Stimulated activated CD4-positive, alpha-beta T cell treated with anti-CD3 and anti-CD28 coated beads, Interleukin-1b, Interleukin-23, amount 100 ng/mL, for 4 hours (primary cell): Measurements from ENCODE around the gene ARHGAP25.

ENCODE experiments used
- DNase-seq, 2 donors: peaks; one replicate each; pipeline ENCODE4 v3.0.0-alpha.2; 2020; ENCODE audit warnings: low read depth in 2 of 2

Gene ARHGAP25

GRCh38 chr2:68829749-68830148, 95.1 kb downstream of the ARHGAP25 start:
- DNase-seq = no peak

GRCh38 chr2:68831686-68832232, 97.1 kb downstream of the ARHGAP25 start:
- DNase-seq = no peak

GRCh38 chr2:68832233-68832869, 97.7 kb downstream of the ARHGAP25 start:
- peak in 1 of 2 donors; percentile 38 for DNase-seq

DNA sequence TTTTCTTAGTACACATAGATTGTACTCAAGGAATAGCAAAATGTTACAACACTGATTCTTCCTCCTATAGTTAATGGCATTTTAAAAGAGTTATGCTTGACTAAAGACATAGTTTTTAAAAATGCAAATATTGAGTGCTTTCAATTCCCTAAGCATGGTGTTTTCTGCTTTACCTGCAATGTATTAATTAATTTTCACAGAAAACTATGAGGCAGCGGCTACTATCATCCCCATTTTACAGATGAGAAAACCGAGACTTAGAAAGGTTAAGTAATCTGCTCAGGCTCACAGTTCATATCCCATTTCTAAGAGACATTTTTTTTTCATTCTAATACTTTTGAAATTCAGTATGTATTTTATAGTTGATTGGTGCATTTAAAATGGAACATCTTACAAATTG, 98.6 kb downstream of the ARHGAP25 start:
- no peak for DNase-seq

DNA sequence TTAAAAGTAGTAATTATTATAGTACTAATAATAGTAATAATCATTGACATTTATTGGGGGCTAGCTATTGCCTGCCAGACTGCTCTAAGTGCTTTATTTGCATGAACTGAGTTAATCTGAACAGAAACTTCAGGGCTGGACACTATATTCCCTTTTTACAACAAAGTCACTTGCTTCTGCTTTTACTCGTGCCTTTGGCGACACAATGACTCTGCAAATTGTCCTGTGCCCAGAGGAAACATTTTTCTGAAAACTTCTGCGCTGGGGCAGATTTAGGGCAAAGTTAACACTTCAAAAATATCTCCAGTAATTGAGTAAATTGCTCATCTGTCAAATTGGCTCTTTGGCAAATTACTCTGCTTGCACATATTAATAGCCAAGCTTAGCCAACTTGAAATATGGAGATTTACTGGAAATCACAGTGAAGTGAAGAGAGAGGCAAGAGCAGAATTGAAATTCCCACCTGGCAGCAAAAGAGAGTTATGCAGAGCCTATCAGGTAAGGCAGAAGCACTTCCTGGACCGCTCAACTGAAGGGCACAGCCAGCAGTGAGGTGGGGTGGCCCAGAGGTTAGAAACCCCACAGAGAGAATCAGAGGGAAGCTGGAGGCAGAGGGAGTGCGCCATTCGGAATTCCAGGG, 100.2 kb downstream of the ARHGAP25 start:
- no peak for DNase-seq

GRCh38 chr2:68835621-68836020, 101.0 kb downstream of the ARHGAP25 start:
- no peak for DNase-seq

- peak; percentile 58 to 60 for DNase-seq
Observed at GRCh38 chr2:68837164-68837860, 102.7 kb downstream of the ARHGAP25 start.

GRCh38 chr2:68837861-68838341, 103.3 kb downstream of the ARHGAP25 start:
- no peak for DNase-seq

GRCh38 chr2:68838641-68839040, 104.0 kb downstream of the ARHGAP25 start:
- DNase-seq = no peak

- no peak for DNase-seq
Observed at GRCh38 chr2:68839260-68839833, 104.7 kb downstream of the ARHGAP25 start.

GRCh38 chr2:68845043-68845442, 110.4 kb downstream of the ARHGAP25 start:
- no peak for DNase-seq

DNA sequence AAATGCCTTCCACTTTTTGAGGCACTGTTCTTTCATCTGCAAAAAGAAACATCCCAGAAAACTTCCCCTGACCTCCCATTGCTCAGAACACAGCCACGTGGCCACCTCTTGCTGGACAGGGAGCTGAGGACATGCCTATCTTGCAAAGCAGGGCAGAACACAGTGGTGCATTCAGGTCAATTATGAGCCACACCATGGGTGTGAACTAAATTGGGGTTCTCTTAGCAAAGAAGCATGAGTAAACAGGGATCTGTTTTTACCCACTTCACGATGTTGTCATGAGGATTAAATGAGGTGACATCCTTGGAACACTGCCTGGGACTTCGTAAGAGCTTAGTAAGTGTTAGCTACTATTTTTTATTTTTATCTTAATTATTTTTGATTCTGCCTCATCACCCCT, 111.5 kb downstream of the ARHGAP25 start:
- DNase-seq = no peak

DNA sequence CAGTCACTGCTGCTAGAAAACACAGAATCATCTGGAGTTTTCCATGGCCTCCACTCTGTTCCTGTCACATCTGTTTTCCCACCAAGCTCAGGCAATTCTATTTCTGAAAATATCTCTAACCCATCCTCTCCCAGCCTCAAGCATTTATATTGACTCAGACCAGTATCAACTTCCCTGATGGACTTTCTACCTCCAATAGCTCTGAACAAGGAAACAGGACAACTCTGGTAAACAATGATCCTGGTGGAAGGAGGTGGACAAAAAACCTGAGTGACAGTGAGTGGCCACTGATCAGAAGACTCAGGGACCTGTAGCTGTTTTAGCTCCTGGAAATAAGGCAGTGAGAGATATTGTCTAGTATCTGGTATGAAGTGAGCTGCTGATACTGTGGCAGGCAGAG, 113.1 kb downstream of the ARHGAP25 start:
- DNase-seq = no peak

- DNase-seq = no peak
Observed at GRCh38 chr2:68849579-68850030, 115.0 kb downstream of the ARHGAP25 start.

DNA sequence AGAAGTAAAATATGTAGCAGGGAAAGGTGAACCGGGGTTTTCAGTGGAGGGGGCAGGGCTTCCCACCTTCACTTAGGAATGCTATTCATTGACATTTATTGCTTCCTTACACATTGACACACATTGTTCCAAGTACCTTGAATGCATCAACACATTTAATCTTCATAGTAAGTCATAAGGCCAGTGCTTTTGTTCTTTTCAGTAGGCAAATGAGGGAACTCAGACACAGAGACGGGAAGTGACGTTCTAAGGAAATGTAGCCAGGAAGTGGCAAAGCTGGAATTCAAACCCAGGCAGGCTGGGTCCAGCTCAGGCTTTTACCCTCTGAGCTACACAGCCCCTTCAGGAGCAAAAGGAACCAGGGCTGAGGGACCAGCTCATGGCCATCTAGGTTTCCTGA, 115.9 kb downstream of the ARHGAP25 start:
- DNase-seq = no peak

GRCh38 chr2:68853035-68853434, 118.4 kb downstream of the ARHGAP25 start:
- no peak for DNase-seq

GRCh38 chr2:68853915-68854314, 119.3 kb downstream of the ARHGAP25 start:
- no peak for DNase-seq

- DNase-seq = no peak
Observed at GRCh38 chr2:68854476-68854875, 119.9 kb downstream of the ARHGAP25 start.

- DNase-seq = no peak
Observed at GRCh38 chr2:68855550-68855949, 120.9 kb downstream of the ARHGAP25 start.

DNA sequence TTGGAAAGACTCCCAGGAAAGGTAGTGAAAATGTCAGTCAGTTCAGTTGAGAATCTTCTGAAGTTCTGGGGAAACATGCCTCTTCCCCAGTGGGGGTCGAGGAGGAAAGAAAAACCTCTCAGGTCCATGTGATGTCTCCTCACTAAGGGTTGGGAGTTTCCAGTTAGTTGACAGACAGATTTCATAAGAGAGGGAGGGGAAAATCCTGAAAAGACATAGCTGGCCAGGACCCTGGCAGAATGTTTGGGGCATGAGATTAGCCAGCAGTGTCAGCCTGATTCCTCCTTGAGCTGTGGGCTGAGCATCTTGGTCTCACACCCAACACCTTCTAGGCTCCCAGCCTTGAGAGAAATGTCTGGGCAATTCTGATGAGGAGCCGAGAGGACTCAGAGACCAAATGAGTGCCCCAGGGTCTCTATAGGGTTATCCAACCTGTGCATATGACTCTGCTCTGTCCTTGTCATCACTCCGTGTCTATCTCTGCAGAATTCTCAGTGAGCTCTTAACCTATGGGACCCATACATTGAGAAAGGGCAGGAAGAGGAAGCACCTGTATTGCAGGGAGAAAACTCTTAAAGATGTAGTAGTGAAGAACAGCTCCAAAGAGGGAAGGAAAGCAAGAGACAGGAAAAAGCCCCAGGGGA, 122.7 kb downstream of the ARHGAP25 start:
- no peak for DNase-seq

DNA sequence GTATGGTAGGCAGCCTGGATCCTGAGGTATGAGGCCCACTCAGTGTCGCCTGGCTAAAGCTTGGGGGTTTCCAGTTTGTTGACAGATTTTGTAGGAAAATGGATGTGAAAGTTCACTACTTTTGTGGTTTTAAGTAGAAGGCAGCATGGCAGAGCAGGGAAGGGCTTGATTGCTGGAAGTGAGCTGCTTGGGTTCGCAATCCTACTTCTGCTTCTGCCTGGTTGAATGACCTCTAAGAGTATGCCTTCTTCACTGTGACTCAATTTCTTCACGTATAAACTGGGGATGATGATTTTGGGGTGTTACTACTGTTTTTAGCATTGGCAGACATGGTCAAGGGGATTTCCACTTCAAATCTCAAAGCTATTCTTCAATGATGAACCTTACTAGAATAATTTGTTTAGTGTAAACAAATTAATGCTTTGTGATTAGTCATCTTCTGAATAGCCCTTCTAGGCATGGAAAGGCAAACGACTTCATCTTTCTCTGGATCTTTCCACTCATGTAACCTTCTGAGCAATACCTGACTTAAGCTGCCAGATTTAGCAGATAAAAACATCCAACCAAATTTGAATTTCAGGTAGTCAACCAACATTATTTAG, 123.3 kb downstream of the ARHGAP25 start:
- DNase-seq = no peak
